GF-D8 (cell line): ENCODE results near the gene GCNT3.
"Not testable (repeated sequence)": the region's sequence is repeated elsewhere in the genome, so short reads cannot be mapped to it uniquely, and the experiment has no call there.

Experiments used
- DNase-seq: peaks from one replicate; lab custom pipeline; 2025; lab: John Stamatoyannopoulos, UW

The GCNT3 gene

GRCh38 chr15:59618406-59618805, 6.8 kb downstream of the GCNT3 start:
- DNase-seq: no peak

GRCh38 chr15:59622289-59622688, 10.7 kb downstream of the GCNT3 start:
- no peak for DNase-seq

DNA sequence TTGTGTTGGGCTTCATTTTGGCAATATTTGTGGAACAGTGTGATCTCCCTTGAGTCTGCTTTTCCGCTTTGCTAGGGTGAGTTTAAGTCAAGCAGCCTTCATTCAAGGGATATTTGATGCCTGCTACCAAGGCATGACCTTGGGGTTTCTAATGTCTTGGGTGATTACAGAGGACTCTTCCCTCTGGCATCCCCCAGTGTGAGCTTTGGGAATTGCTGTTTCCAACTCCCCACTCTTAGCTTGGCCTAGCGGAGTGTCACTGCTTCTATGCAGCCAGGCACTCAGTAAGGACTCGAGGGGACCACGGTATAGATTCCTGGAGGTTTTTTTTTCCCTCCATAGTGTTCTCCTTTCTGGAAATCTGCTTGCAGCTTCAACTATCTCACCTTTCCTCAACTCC, 21.1 kb downstream of the GCNT3 start:
- no peak for DNase-seq

- DNase-seq: no peak
Observed at GRCh38 chr15:59636184-59636583, 24.6 kb downstream of the GCNT3 start.

DNA sequence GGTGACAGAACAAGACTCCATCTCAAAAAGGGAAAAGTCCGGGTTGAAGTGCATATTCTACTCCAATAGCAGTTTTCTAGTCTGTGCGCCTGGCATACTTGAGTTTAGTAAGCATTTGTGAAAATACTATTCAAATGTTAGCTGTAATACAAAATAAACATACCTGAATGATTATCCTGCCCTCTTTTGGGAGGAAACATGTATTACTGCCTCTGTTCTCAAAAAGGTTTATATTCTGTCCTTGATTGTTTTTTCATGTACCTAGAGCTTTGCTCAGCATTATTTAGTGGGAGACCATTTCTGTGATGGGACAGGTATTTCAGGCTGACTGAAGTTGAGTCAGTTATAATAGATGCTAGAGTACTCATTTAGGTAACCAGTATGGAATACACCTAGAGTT, 25.9 kb downstream of the GCNT3 start:
- not testable (repeated sequence) for DNase-seq

DNA sequence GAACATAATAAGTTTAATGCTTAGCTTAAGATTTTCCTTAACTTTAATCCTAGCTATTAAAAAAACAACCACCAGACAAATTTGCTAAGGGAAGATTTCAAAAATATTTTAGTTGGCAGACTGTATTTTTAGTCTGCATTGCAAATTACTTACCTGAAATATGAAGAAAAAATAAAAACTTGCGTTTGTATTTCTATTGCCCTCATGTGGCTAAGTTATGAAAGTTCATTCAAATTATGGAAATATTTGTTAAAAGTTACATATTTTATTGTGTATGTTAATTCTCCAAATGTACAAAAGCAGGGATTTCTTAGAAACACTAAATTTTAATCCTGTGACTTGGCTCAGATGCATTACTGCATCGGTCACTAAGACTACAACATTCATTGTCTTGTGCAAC, 30.8 kb downstream of the GCNT3 start:
- no peak for DNase-seq

GRCh38 chr15:59644756-59645155, 33.2 kb downstream of the GCNT3 start:
- DNase-seq: no peak

DNA sequence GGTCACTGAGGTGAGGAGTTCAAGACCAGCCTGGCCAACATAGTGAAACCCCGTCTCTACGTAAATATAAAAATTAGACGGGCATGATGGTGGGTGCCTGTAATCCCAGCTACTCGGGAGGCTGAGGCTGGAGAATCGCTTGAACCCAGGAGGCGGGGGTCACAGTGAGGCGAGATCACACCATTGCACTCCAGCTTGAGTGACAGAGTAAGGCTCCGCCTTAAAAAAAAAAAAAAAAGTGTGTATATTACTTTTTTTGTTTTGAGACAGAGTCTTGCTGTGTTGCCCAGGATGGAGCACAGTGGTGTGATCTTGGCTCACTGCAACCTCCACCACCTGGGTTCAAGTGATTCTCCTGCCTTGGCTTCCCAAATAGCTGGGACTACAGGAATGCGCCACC, 34.2 kb downstream of the GCNT3 start:
- not testable (repeated sequence) for DNase-seq

DNA sequence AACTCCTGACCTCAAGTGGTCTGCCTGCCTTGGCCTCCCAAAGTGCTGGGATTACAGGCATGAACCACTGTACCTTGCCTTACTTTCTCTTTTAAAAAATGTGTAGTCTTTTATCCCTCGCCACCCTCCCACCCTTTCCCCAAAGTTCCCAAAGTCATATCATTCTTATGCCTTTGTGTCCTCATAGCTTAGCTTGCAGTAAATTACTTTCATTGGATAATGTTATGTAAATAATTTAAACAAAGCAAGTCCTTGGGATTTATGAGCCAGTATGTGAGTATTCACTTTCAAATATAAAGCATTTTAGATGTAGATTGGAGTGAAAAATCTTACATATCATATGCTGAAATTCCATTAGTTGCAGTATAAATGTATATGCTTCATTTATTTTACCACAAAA, 34.7 kb downstream of the GCNT3 start:
- no peak for DNase-seq

GRCh38 chr15:59647085-59647484, 35.5 kb downstream of the GCNT3 start:
- DNase-seq: no peak

- no peak for DNase-seq
Observed at GRCh38 chr15:59649603-59650002, 38.0 kb downstream of the GCNT3 start.

DNA sequence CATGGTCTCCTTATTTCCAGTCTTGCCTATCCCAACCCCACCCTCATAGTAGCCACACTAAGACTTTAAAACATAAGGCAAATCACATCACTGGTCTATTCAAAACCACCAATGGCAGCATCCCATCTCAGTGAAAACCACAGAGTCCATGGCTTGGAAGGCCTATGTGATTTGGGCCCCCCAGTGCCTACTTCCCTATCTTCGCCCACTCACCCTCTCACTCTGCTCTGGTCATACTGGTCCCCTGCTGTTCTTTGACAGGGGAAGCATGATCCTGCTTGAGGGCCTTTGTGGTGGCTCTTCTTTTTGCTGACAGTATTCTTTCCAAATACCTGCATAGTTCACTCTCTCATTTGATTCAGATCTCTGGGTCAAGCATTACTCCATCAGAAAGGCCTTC, 42.5 kb downstream of the GCNT3 start:
- DNase-seq: no peak

DNA sequence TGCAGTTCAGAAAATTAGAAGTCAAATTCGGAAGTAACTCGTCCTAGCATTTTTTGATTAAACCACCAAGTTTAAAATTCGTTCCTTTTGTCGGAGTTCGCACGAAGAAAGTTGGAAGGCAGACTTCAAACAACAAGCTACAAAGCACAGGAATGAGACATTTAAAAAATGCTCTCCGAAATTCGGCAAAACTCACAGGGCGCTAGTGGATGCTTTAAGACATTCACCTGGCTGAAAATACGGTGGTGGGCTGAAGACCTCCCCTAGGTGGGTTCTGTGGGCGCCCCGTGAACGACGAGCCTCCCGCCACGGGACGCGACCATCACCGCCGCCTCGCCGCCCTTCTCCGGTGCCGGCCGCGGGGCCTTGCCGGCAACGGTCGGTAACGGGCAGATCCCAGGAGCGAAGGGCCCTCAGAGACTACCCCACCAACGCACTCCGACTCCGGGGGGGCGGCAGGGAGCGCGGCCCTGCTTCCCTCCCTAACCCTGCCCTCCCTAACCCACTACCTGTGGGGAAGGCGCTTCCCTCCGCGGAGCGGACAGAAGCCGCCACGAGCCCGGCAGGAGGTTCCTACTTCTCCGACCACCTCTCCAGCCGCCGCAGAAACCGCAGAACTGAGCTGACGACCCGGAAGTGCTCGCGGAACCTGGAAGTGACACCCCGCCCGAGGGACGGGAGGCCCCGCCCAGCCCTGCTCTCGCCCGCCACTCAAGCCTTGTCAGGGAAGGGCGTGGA, 45.5 kb downstream of the GCNT3 start, which contains the start of gene GTF2A2:
Gene GTF2A2 (minus strand): TSS at position 619 of the 738 bp plus-strand sequence. CDS start 5,238 bp downstream, outside the sequence.
- DNase-seq: peak; percentile 64

DNA sequence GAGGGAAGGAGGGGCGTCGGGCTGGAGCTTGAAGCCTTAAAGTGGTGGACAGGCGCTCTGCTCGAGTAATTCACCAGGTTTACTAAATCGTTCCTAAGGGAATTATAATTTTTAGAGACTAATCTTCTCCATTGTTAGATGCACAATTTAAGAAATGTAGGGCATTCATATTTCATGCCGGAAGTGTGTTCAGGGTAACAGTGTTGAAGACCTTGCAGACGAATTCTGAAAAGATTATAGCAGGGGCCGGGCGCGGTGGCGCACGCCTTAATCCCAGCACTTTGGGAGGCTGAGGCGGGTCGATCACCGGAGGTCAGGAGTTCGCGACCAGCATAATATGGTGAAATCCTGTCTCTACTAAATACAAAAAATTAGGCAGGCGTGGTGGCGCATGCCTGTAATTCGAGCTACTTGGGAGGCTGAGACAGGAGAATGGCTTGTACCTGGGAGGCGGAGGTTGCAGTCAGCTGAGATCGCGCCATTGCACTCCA, 46.1 kb downstream of the GCNT3 start:
- no peak for DNase-seq

DNA sequence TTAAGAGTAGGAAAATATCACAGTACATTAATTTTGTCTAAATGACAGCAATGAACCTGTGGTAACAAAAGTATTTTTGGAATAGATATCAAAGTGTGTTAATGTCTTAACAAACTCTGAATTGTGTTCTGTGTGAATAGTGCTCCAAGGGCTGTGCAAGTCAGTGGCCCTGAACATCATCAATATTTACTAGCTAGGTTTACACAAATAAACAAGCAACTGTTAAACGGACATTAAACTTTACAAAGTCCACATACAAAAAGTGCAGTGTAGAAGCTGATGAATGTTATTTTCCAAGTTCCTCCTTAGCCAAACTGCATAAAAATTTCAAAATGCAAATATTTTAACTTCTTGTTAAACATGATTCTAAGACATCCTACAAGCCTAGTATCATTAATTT, 47.8 kb downstream of the GCNT3 start:
- no peak for DNase-seq

DNA sequence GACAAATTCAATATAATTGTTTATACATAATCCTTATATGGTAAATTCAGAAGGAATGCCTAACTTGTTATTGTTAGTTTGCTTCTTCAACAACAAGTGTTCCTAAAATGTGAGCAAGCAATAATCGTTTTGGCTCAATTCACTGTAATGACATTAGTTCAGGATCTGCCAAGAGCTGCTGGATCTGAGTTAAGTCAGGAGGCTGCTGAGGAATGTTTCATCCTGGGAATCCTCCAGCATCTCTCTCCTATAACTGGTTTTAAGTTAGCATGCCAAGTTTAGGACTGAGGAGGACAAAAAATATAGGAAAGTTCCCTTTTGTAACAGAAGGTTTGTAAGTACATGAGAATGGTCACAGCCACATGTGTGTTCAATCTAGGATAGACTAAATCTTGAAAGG, 50.7 kb downstream of the GCNT3 start:
- no peak for DNase-seq

DNA sequence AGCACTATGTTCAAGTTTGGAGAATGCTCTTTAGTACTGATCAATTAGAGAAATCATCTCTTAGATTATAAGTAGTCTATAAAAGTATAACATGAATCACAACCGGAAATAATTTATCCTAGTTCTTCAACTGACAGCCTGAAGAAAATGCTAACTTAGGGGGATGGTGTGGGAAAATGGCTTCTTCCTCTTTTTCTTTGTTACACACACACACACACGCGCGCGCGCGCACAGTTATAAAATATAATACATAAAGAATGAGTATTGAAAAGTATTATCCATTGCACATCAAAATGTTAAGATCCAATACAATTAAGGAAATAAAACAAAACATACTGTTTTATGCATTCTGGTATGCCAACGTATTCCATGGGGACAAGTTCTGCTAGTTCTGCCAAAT, 57.0 kb downstream of the GCNT3 start:
- no peak for DNase-seq
